Measurements from ENCODE around the gene MKNK2. TPM values are rescaled to one million over a fixed set of nuclear protein-coding genes. Genes with fewer than 3 reads are reported as not detected.

MKNK2 gene
- total and polyA plus RNA-seq, 5 donors = 75.9 to 151 (median 110) TPM

GRCh38 chr19:2047449-2048103 is 3.5 kb downstream of the MKNK2 start:
- H3K4me3 ChIP-seq (ENCODE audit: low read length) = no peak overlapping the region
- intact Hi-C loops (cut with DNase I) = no loop called here
- 77% methylated on average over 22 of the region's 22 CpGs for WGBS
- no peak for ATAC-seq
- no peaks in the 10 kb centered on the region for H3K9me3 ChIP-seq (ENCODE audit: control insufficient read depth, low read length)
- peaks cover 24% of the 10 kb centered on the region for H3K4me1 ChIP-seq (ENCODE audit: control insufficient read depth, insufficient read depth, low read length)
- H3K27me3 ChIP-seq (ENCODE audit: control insufficient read depth, insufficient read depth) = no peaks in the 10 kb centered on the region
- peak; percentile 70 to 80 (median 73) for DNase-seq
- H3K27ac ChIP-seq (ENCODE audit: low read length) = no peak overlapping the region

GRCh38 chr19:2047076-2047448 is 4.0 kb downstream of the MKNK2 start:
- no peak overlapping the region for H3K4me3 ChIP-seq (ENCODE audit: low read length)
- no peaks in the 10 kb centered on the region for H3K27me3 ChIP-seq (ENCODE audit: control insufficient read depth, insufficient read depth)
- DNase-seq (peak in 1 of 3 donors; percentile 39), ATAC-seq (no peak)
- 84% methylated on average over 6 of the region's 6 CpGs for WGBS
- no peak overlapping the region for H3K27ac ChIP-seq (ENCODE audit: low read length)
- no peaks in the 10 kb centered on the region for H3K9me3 ChIP-seq (ENCODE audit: control insufficient read depth, low read length)
- H3K4me1 ChIP-seq (ENCODE audit: control insufficient read depth, insufficient read depth, low read length) = peaks cover 24% of the 10 kb centered on the region
- intact Hi-C loops (cut with DNase I) = no loop called here

GRCh38 chr19:2046046-2046907 is 4.8 kb downstream of the MKNK2 start:
- peak in 2 of 3 donors; percentile 52 to 63 for DNase-seq
- ATAC-seq = no peak
- Histone ChIP-seq H3K4me1 (ENCODE audit: control insufficient read depth, insufficient read depth, low read length) (peaks cover 24% of the 10 kb centered on the region), H3K27me3 (ENCODE audit: control insufficient read depth, insufficient read depth) (no peaks in the 10 kb centered on the region), H3K27ac (ENCODE audit: low read length) (no peak overlapping the region), H3K9me3 (ENCODE audit: control insufficient read depth, low read length) (no peaks in the 10 kb centered on the region), H3K4me3 (ENCODE audit: low read length) (no peak overlapping the region)
- intact Hi-C loops (cut with DNase I) = no loop called here
- 91% methylated on average over 50 of the region's 50 CpGs for WGBS

DNA sequence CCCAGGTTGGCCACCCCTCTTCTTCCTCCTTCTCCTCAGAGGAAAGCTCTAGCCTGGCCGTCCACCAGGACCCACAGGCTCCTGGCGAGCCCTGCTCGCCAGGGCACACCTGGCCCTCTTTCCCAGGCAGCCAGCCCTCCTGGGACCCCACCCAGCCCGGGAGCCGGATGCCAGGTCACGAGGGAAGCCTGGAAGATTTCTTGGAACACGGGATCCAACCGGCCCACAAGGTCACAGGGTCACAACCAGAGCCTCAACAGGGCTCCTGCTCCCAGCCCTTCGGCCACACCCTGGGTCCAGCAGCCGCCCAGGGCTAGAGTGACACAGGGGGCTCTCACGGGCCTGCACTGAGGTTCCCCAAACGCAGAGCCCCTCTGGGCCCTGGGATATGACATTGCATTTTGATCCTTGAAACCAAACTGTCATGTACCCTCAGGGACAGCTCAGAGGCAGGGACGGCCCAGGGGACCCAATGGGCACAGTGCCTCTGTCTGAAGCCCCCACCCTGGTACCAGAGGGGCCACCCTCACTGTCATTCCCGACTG is 5.5 kb downstream of the MKNK2 start:
- Histone ChIP-seq H3K27ac (ENCODE audit: low read length) (peak overlapping the region; percentile 9), H3K9me3 (ENCODE audit: control insufficient read depth, low read length) (no peaks in the 10 kb centered on the region), H3K27me3 (ENCODE audit: control insufficient read depth, insufficient read depth) (no peaks in the 10 kb centered on the region), H3K4me3 (ENCODE audit: low read length) (no peak overlapping the region), H3K4me1 (ENCODE audit: control insufficient read depth, insufficient read depth, low read length) (peaks cover 24% of the 10 kb centered on the region)
- peak in 2 of 3 donors; percentile 54 to 71 for DNase-seq
- ATAC-seq = no peak
- WGBS = 62% methylated on average over 14 of the region's 14 CpGs
- intact Hi-C loops (cut with DNase I) = no loop called here

- Histone ChIP-seq H3K4me3 (ENCODE audit: low read length) (no peak overlapping the region), H3K9me3 (ENCODE audit: control insufficient read depth, low read length) (no peaks in the 10 kb centered on the region), H3K4me1 (ENCODE audit: control insufficient read depth, insufficient read depth, low read length) (peaks cover 24% of the 10 kb centered on the region), H3K27me3 (ENCODE audit: control insufficient read depth, insufficient read depth) (no peaks in the 10 kb centered on the region), H3K27ac (ENCODE audit: low read length) (no peak overlapping the region)
- ATAC-seq (no peak), DNase-seq (no peak)
- intact Hi-C loops (cut with DNase I) = no loop called here
- WGBS = 85% methylated on average over 18 of the region's 18 CpGs
Observed at GRCh38 chr19:2044709-2045500, 6.1 kb downstream of the MKNK2 start.

DNA sequence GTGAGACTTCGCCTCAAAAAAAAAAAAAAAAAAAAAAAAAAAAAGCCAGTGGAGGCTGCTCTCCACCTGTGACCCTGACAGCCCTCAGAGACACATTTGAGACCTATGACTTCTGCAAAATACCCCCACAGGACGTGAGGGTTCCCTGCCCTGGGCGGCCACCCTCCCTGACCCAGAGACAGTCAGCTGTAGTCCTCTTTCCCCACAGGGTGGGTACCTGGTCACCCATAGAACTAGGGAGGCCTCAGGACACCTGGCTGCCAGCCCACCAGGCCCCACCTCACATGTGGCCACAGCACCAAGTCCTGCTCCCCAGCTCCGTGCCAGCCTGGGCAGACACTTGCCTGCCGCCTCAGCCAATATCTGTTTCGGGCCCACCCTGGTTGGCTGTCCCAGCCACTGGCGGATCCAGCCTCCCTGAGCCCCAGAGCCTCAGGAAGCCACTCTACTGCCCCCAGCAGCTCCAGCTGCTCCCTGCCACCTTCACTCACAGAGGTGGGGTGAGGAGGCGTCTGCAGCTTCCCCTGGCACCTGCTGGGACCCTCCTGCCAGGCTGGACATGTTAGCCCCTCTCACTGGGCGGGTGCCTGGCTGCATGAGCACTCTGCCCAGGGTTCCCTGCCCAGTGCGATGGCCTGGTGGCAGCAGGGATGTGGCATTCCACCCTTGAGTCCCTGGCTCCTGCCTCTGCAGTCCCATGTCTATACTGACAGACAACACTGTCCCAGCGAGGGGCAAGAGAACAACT is 6.9 kb downstream of the MKNK2 start:
- Histone ChIP-seq H3K4me3 (ENCODE audit: low read length) (no peak overlapping the region), H3K27me3 (ENCODE audit: control insufficient read depth, insufficient read depth) (no peaks in the 10 kb centered on the region), H3K9me3 (ENCODE audit: control insufficient read depth, low read length) (no peaks in the 10 kb centered on the region), H3K27ac (ENCODE audit: low read length) (peak overlapping the region; percentile 6), H3K4me1 (ENCODE audit: control insufficient read depth, insufficient read depth, low read length) (peaks cover 21% of the 10 kb centered on the region)
- ATAC-seq (no peak), DNase-seq (peak in 2 of 3 donors; percentile 64 to 66)
- intact Hi-C loops (cut with DNase I) = no loop called here
- 82% methylated on average over 11 of the region's 11 CpGs for WGBS

- no peak for ATAC-seq
- peaks cover 15% of the 10 kb centered on the region for H3K4me1 ChIP-seq (ENCODE audit: control insufficient read depth, insufficient read depth, low read length)
- peak overlapping the region; percentile 84 for H3K27ac ChIP-seq (ENCODE audit: low read length)
- DNase-seq = peak in 2 of 3 donors; percentile 57 to 74
- no peak overlapping the region for H3K4me3 ChIP-seq (ENCODE audit: low read length)
- intact Hi-C loops (cut with DNase I) = no loop called here
- 61% methylated on average over 9 of the region's 9 CpGs for WGBS
- no peaks in the 10 kb centered on the region for H3K27me3 ChIP-seq (ENCODE audit: control insufficient read depth, insufficient read depth)
- no peaks in the 10 kb centered on the region for H3K9me3 ChIP-seq (ENCODE audit: control insufficient read depth, low read length)
Observed at GRCh38 chr19:2043251-2043641, 7.8 kb downstream of the MKNK2 start.

DNA sequence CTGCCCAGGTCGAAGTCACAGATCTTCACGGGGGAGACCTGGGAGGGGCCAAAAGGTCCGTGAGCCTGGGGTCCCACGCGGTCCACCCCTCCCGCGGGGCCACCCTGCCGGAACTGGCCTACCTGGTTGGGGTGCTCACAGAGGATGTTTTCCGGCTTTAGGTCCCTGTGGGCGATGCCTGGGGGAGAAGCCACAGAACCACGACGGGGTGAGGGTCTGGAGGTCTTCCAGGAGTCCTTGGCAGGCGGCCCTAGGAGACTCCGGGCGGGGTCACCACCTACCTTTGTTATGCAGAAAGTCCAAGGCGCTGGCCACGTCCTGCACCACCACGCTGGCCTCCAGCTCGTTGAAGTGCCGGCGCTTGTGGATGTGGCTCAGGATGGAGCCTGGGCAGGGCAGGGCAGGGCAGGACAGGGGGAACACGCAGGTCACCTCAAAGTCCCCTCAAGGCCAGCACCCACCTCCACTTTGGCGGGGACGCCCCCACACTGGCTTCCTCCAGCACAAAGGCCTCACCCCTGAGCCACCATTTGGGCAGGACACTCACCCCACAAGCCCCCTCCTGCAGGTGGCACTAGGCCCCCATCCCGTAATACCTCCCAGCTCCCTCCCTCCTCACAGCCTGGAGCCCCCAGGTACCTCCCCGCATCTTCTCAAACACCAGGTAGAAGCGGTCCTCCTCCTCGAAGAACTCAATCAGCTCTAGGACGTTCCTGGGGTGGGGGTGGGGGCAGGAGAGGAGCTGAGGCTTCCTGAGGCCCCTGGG is 8.4 kb downstream of the MKNK2 start:
- Histone ChIP-seq H3K27ac (ENCODE audit: low read length) (peak overlapping the region; percentile 84), H3K27me3 (ENCODE audit: control insufficient read depth, insufficient read depth) (no peaks in the 10 kb centered on the region), H3K9me3 (ENCODE audit: control insufficient read depth, low read length) (no peaks in the 10 kb centered on the region), H3K4me3 (ENCODE audit: low read length) (no peak overlapping the region), H3K4me1 (ENCODE audit: control insufficient read depth, insufficient read depth, low read length) (peaks cover 14% of the 10 kb centered on the region)
- intact Hi-C loops (cut with DNase I) = no loop called here
- ATAC-seq (peak in 1 of 2 donors; percentile 3), DNase-seq (peak in 2 of 3 donors; percentile 76 to 84)
- WGBS = 39% methylated on average over 29 of the region's 29 CpGs

GRCh38 chr19:2041683-2042484 is 9.2 kb downstream of the MKNK2 start:
- Histone ChIP-seq H3K4me3 (ENCODE audit: low read length) (no peak overlapping the region), H3K4me1 (ENCODE audit: control insufficient read depth, insufficient read depth, low read length) (peaks cover 10% of the 10 kb centered on the region), H3K27ac (ENCODE audit: low read length) (peak overlapping the region; percentile 84), H3K9me3 (ENCODE audit: control insufficient read depth, low read length) (no peaks in the 10 kb centered on the region), H3K27me3 (ENCODE audit: control insufficient read depth, insufficient read depth) (no peaks in the 10 kb centered on the region)
- peak; percentile 91 to 92 for ATAC-seq
- intact Hi-C loops (cut with DNase I) = no loop called here
- DNase-seq = peak; percentile 98 to 100 (median 99)
- 26% methylated on average over 77 of the region's 77 CpGs for WGBS

Measured in right cardiac atrium (tissue), 5 donors.